HEK293T (cell line): ENCODE results near the gene POLD2.

Experiments used
- ARNT ChIP-seq: fragments of 450-650 bp; IDR thresholded peaks from 2 replicates; pipeline ENCODE4 v1.6.1; 2017; ENCODE audit warnings: mild to moderate bottlenecking
- BHLHE40 ChIP-seq: fragments of 450-650 bp; IDR thresholded peaks from 2 replicates; pipeline ENCODE4 v1.6.1; 2016; ENCODE audit warnings: mild to moderate bottlenecking, moderate library complexity, borderline replicate concordance
- CTBP1 ChIP-seq: fragments of 450-650 bp; IDR thresholded peaks from 2 replicates; pipeline ENCODE4 v1.6.1; 2016; ENCODE audit warnings: borderline replicate concordance
- FOXK2 ChIP-seq: fragments of 450-650 bp; IDR thresholded peaks from 2 replicates; pipeline ENCODE4 v1.6.1; 2016; ENCODE audit warnings: mild to moderate bottlenecking
- FOXM1 ChIP-seq: fragments of 450-650 bp; IDR thresholded peaks from 2 replicates; pipeline ENCODE4 v1.6.1; 2017; ENCODE audit warnings: mild to moderate bottlenecking, borderline replicate concordance
- L3MBTL2 ChIP-seq: fragments of 450-650 bp; conservative IDR thresholded peaks from 2 replicates; pipeline ENCODE4 v1.6.1; 2016; ENCODE audit warnings: mild to moderate bottlenecking
- LEF1 ChIP-seq: fragments of 450-650 bp; IDR thresholded peaks from 2 replicates; pipeline ENCODE4 v1.6.1; 2017; ENCODE audit warnings: mild to moderate bottlenecking, borderline replicate concordance
- NFRKB ChIP-seq: fragments of 450-650 bp; IDR thresholded peaks from 2 replicates; pipeline ENCODE4 v1.6.1; 2016; ENCODE audit warnings: mild to moderate bottlenecking, moderate library complexity
- SP1 ChIP-seq: fragments of 450-650 bp; IDR thresholded peaks from 2 replicates; pipeline ENCODE4 v1.6.1; 2017
- SUZ12 ChIP-seq: fragments of 450-650 bp; IDR thresholded peaks from 2 replicates; pipeline ENCODE4 v1.6.1; 2016; ENCODE audit warnings: mild to moderate bottlenecking
- ZNF384 ChIP-seq: fragments of 450-650 bp; IDR thresholded peaks from 2 replicates; pipeline ENCODE4 v1.6.1; 2016

GRCh38 chr7:44141221-44141850 lies 18.0 kb upstream of the POLD2 start, which contains the start of gene MYL7:
- no peak for TF ChIP-seq FOXM1
- TF ChIP-seq L3MBTL2, result no peak
- TF ChIP-seq CTBP1, result no peak
- TF ChIP-seq LEF1, result no peak
- no peak for TF ChIP-seq SUZ12
- TF ChIP-seq NFRKB, result no peak
- TF ChIP-seq FOXK2, result no peak
- TF ChIP-seq ZNF384, result no peak
- TF ChIP-seq SP1, result no peak
- TF ChIP-seq BHLHE40, result no peak
- TF ChIP-seq ARNT, result no peak
